ENCODE measurements around the gene CHRM1. TPM values are rescaled to one million over a fixed set of nuclear protein-coding genes. Genes with fewer than 3 reads are reported as not detected.
"Not testable (repeated sequence)": the region's sequence is repeated elsewhere in the genome, so short reads cannot be mapped to it uniquely, and the experiment has no call there.

CHRM1 gene, protein sequence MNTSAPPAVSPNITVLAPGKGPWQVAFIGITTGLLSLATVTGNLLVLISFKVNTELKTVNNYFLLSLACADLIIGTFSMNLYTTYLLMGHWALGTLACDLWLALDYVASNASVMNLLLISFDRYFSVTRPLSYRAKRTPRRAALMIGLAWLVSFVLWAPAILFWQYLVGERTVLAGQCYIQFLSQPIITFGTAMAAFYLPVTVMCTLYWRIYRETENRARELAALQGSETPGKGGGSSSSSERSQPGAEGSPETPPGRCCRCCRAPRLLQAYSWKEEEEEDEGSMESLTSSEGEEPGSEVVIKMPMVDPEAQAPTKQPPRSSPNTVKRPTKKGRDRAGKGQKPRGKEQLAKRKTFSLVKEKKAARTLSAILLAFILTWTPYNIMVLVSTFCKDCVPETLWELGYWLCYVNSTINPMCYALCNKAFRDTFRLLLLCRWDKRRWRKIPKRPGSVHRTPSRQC
- total RNA-seq, result not detected
- long read RNA-seq, result 0 reads

DNA sequence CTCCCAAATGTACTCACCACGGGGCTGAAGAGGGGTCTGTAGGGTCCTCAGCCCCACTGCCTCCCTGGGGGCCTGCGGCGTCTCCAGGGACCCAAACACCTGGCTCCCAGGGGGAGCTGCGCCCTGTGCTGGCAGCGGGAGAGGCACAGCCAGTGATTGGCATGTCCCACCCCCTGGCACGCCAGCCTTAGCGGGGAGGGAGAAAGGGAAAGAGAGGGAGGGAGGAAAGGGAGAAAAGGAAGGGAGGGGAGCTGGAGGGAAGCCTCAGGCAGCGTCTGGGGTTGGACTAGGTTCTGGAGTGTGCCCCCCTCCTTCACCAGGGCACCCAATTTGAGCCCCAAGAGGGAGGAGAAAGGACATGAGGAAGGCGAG lies at the start of gene CHRM1:
TSS of gene CHRM1 (minus strand) at position 163 of the 372 bp plus-strand sequence. CDS start 10,263 bp downstream, outside the sequence.
- intact Hi-C loops (cut with DNase I), result no loop called here

DNA sequence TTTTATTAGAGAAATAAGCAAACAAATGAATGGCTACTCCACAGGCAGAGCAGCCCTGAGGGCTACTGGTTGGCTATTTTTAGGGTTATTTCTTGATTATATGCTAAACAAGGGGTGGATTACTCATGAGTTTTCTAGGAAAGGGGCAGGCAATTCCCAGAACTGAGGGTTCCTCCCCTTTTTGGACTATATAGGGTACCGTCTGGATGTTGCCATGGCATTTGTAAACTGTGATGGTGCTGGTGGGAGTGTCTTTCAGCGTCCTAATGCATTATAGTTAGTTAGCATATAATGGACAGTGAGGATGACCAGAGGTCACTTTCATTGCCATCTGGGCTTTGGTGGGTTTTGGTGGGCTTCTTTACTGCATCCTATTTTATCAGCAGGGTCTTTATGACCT lies 44.4 kb upstream of the CHRM1 start:
- intact Hi-C loops (cut with DNase I), result no loop called here
- no peak for DNase-seq (ENCODE audit: low spot score)

More for the DNA sequence above, at the start of gene CHRM1:
- DNase-seq (ENCODE audit: low spot score), result no peak

DNA sequence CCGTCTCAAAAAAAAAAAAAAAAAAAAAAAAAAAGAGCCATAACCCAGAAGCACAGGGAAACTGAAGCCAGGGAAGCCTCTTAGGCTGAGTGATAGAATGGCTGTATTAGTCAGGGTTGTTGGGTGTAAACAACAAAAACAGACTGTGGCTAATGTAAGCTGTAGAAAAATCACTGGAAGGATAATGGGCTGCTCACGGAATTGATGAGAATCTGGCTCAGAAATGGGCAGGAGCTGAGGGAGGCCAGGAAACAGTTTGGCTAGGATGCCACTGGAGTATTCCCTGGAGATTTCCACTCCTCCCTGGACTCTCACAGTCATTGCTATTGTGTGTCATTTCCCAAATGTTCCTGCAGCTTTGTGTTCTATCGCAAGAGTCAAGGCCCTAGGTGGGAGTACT lies 41.2 kb upstream of the CHRM1 start:
- intact Hi-C loops (cut with DNase I), result no loop called here
- no peak for DNase-seq (ENCODE audit: low spot score)

DNA sequence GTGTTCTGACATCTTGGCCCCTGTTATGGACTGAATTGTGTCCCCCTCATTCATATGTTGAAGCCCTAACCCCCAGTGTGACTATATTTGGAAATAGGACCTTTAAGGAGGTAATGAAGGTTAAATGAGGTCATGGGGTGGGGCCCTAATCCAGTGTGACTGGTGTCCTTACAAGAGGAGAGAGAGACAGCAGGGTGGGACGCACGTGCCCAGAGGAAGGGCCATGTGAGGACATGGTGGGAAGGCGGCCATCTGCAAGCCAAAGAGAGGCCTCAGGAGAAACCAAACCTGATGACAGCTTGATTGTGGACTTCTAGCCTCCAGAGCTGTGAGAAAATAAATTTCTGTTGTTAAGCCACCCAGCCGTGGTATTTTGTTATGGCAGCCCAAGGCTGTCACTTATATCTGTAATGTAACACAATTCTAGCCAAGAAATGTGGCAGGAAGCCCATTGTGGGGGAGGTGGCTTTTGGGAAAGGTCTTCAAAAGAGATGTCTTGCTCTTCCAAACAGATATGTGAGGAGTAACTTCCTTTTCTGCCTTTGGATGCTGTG lies 39.9 kb upstream of the CHRM1 start:
- DNase-seq (ENCODE audit: low spot score), result peak; percentile 10
- intact Hi-C loops (cut with DNase I), result no loop called here

DNA sequence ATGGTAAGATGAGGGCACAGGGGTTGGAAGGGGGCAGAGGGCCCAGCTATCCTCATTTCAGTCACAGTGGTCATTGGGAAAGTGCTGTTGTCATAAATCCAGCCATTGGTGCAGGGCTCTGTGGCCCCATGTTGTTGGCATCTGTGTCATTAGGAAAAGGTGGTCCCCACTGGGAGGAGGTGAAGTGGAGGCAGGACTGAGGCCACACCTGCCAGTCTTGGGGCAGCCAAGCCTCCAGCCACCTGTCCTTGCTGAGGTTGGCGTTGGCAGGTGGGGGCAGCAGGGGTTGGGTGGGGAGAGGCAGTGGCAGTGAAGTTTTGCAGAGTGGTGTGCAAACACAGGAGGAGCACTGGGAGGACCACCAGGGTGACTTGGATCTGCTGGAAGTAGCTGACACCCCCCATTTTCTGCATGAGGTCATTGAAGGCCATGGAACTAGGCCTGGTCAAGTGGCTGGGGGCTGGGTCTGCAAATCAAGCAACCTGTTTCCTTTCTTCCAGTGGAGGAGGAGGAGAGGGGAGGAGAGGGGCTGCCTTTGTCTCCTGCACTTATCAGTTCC lies 38.3 kb upstream of the CHRM1 start:
- intact Hi-C loops (cut with DNase I), result no loop called here
- peak; percentile 56 for DNase-seq (ENCODE audit: low spot score)

DNA sequence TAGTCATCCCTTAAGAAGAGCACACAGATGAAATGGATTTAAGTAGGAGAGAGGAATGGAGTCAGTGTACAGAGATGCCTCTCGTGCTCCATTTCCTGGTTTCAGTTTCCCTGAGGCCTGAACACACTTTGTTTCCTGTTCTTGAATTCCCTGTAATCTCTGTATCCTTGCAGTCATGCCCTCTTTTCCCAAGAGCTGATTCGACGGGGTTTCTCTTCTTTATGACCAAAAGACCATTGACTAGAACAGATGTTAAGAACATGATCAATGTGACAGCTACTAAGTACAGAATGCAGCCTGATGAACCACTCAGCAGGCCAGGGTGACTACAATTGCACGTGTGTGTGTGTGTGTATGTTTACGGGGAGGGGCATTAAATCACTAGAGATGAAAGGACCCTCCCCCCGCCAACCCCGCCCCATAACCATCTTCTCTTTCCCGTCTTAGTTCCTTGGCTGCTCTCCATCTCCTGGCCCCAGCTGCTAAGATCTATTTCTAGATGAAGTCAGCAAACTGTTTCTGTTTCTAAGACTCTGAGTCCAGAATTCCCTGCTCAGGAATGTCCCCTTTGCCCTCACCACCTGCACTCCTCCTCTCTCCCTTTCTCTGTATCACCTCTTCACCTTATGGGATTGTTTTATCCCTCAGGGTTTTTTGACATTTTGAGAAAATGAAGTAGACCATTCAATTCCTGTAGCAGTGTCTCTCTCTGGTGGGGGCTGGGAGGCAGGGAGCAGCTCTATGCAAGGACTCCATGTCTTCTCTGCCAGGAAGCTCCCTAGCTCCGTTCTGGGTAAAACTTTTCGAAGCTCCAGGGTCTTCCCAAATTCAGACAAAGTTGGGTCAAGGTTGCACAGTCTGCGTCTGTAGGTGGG lies 37.6 kb upstream of the CHRM1 start:
- intact Hi-C loops (cut with DNase I), result no loop called here
- peak; percentile 73 for DNase-seq (ENCODE audit: low spot score)

DNA sequence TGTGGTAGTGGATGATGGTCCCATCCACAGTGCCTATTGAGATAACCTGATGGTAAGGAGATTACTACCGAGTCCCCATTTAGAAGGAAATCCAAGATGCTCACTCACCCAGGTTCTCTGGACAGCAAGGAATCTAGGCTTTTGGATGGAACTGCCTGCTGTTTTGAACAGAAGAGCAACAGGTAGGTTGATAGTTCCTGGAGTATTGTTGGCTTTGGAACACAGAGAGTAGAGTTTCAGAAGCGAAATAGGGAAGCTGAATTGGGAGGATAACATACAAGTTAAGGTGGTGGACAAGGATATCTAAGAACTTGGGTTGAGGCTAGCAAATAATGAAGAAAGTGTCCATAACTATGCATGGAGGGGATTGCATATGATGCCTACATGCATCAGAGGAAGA lies 36.0 kb upstream of the CHRM1 start:
- intact Hi-C loops (cut with DNase I), result no loop called here
- peak; percentile 24 for DNase-seq (ENCODE audit: low spot score)

DNA sequence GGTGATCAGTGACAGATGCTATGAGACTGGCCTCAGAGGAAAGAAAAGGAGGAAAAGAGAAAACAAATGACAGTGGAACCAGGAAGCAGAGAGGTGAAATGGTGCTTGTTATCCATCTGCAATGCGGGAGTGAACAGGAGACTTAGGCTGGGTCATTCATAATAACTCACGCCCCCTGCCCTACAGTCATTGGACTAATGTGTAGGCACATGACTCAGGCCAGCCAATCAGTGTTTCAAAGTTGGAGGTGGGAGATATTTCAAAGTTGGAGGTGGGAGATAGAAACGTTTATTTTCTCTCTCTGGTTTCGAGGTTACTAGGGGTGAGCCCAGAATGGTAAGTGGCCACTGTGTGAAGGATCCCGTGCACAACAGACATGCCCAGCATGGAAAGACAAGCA lies 33.3 kb upstream of the CHRM1 start:
- intact Hi-C loops (cut with DNase I), result no loop called here
- DNase-seq (ENCODE audit: low spot score), result peak; percentile 4

DNA sequence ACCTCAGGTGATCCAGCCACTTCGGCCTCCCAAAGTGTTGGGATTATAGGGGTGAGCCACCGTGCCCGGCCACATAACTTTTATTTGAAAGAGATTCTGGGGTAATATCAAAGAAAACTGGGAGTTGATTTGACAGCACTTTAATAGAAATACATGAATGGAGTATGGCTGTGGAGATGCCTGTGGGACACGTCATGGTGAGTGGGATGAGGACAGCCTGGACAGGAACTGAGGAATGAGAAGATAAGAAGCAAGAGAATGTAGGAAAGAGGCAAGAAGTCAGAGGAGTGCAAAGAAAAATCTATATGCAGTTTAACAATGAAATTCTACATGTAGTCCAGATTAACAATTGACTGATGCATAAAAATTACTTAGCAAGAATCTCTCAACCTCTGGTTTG lies 32.6 kb upstream of the CHRM1 start:
- intact Hi-C loops (cut with DNase I), result no loop called here
- DNase-seq (ENCODE audit: low spot score), result peak; percentile 47

DNA sequence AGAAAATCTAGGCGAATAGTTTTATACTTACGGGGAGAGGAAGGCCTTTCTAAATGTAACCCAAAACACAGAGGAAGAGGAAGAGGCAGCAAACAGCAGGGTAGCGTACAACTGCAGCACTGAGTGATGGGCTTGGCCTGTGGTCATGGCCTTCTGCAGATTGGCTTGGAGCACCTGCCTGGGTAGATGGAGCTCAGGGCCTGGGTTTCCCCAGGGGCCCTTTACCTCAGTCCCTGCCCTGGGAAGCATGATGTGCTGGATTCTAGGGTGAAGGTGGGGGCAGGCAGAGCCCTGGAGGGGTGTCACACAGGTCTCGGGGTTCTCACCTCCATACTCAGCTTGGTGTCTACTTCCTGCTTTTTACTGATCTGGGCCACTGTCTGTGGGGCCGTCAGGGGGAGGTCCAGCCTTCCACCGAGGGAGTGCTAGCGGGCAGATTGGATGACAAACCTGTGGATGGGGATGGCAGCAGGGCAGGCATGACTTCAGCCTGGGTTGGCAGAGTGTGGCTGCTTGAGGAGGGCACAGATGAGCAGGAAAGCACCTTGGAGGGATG lies 27.7 kb upstream of the CHRM1 start:
- intact Hi-C loops (cut with DNase I), result no loop called here
- DNase-seq (ENCODE audit: low spot score), result no peak

DNA sequence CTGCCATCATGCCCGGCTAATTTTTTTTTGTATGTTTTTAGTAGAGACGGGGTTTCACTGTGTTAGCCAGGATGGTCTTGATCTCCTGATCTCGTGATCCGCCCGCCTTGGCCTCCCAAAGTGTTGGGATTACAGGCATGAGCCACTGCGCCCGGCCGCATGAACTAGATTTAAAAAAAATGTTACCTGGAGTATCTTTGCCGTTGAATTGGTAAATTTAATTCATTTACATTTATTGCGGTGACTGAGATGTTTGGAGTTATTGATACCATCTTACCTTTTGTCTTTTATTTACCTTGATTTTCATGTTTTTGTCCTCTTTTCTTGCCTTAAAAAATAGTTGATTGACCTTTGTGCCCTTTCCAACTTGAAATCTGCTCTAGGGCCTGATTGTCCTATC lies 24.4 kb upstream of the CHRM1 start:
- peak; percentile 10 for DNase-seq (ENCODE audit: low spot score)

DNA sequence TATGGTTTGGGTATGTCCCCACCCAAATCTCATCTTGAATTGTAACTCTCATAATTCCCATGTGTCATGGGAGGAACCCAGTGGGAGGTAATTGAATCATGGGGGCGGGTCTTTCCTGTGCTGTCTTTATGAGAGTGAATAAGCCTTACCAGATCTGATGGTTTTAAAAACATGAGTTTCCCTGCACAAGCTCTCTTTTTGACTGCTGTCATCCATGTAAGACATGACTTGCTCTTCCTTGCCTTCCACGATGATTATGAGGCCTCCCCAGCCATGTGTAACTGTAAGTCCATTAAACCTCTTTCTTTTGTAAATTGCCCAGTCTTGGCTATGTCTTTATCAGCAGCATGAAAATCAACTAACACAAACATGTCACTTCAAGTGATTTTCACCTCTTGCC lies 16.4 kb upstream of the CHRM1 start:
- intact Hi-C loops (cut with DNase I); DNase-seq (ENCODE audit: low spot score): not testable (repeated sequence)

More for the DNA sequence above, 24.4 kb upstream of the CHRM1 start:
- intact Hi-C loops (cut with DNase I), result not testable (repeated sequence)

DNA sequence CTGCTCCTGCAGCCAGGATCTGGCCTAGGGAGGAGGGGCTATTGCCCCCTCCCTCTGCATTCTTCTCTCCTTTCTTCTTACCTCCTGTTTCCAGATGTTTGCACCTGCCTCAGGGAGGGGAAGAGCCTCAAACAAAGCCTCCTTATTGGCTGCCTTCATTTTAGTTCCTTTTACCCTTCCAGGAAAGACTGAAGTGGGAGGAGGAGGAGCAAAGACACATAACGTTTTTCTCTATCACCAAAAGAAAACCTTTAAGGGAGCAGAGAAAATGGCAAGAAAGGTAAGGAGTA lies 13.3 kb upstream of the CHRM1 start:
- no peak for DNase-seq (ENCODE audit: low spot score)
- intact Hi-C loops (cut with DNase I), result no loop called here

DNA sequence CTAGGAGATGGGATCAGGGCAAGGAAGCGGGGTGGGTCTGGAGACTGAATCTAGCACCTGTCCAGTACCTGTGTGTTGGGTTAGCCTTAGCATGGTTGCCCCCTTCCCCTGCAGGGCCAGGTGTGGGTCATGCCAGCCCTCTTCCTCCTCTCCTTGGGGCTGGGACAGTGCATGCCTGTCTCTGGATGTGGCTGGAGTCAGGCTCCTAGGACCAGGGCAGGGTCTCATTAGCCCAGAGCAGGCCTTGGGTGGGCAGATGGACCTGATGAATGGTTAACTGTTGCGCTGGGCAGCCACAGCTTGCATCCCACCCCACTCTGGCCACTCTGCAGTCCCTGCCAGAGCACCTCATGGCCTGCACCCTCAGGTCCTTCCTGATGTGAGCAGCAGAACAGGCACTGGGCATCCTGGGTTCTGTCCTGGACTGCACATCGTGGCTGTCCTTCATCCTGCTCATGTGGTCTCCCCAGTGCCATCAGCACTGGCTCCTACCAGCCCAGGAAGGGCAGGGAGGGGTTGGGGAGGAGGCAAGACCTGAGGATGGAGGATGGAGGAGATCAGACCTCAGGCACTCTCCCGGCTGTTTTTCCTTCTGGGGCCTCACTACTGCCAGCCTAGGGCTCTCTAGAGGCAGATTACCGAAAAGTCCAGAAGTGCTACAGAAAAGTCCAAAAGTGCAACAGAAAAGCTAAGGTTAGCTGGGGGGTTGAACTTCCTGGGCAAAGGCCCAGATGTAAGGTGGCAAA lies 12.8 kb upstream of the CHRM1 start:
- DNase-seq (ENCODE audit: low spot score), result peak; percentile 46
- intact Hi-C loops (cut with DNase I), result no loop called here

DNA sequence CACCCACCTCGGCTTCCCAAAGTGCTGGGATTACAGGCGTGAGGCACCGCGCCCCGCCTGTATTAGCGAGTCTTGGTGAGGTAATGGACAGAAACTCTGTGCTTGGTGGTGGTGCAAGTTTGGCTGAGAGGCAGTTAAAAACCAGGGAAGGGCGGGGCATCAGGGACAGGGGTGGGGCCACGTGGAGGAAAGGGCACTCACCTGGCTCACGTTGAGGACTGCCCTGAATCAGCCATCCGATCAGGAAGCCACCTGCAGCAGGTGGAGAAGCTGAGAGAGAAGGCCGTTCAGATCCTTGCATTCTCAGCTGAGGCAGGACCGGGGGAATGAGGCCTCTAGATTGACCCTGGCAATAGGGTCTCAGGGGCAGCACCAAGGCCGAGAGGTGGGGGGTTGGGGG lies 12.1 kb upstream of the CHRM1 start:
- intact Hi-C loops (cut with DNase I), result no loop called here
- DNase-seq (ENCODE audit: low spot score), result peak; percentile 35

DNA sequence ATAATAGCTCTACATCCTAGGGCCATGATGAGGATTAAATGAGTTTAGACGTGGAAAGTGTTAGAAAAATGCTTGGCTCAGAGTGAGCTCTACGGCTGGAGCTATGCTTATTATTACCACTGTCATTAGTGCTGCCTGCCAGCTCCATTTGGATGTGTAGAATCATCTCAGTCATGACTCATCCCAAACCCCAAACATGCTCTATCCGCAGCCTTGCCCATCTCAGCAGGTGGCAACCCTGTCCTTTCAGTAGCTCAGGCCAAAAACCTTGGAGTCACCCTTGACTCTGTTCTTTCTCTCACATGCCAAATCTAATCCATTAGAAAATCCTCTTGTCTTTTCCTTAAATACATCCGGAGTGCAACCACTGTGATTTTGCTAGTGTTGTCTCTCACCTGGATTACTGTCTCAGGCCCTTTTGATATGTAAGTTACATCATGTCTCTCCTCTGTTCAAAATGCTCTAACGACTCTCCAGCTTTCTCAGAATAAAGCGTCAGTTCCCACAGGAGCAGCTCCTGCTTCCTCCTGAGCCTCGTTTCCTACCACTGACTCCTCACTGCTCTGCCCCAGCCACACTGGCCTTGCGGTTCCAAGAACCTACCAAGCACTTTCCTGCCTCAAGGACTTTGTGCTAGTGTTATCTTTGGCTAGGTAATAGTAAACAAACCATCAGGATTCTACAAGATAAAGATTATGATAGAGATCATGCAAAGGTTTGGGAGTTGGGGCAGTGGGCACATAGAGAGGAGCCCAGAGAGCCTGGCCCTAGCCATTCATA lies 10.5 kb upstream of the CHRM1 start:
- intact Hi-C loops (cut with DNase I), result no loop called here
- DNase-seq (ENCODE audit: low spot score), result peak; percentile 49

DNA sequence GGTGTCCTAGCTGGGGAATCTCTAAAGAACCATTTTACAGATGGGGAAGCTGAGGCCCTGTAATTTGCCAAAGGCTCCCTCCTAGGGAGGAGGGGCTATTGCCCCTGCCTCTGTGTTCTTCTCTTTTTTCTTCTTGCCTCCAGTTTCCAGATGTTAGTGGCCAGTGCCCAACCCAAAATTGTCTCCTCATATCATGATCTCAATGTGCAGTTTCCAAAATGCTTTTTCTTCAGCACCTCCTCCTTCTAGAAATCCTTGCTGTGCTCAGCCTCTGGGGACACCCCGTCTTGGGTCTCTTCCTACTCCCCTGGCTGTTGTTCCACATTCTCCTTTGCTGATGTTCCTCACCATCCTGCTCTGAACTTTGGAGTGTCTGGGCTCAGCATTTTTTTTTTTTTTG lies 9.5 kb upstream of the CHRM1 start:
- no peak for DNase-seq (ENCODE audit: low spot score)
- intact Hi-C loops (cut with DNase I), result no loop called here

DNA sequence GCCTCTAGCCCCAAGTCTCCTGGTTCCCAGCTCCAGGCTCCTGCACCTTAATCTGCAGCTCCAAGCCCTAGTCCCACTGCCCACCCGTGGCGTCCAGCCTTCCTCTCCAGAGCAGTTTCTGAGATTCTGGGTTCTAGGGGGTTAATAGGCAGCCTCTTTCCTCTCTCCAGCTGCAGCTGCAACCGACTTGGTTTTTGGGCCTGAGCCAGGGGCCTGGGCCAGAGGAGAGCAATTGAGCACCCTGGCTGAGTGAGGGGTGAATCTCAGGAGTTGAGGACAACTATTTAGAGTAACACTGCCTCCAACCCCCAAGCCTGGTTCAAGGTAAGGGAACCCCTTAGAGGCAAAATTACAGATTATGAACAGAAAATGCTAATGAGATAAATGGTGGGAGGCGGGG lies 9.0 kb upstream of the CHRM1 start:
- DNase-seq (ENCODE audit: low spot score), result peak; percentile 61
- intact Hi-C loops (cut with DNase I), result no loop called here

DNA sequence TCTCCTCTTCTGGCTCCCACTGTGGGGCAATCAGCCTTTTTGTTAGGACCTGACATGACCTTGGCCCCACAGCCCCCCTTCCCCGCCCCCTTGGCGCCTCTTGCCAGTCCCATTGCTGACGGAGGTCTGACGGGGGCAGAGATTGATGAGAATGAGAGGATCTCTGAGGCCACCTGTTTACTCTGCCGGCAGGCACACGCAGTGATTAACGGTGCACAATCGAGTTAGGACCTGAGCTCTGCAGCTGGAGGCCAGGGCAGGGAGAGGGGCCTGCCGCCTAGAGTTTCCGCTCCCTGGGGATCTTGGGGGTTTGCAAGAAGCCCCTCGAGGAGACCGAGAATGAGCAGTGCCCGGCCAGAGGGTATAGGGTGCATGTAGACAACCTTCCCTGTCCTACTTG lies 6.8 kb upstream of the CHRM1 start:
- DNase-seq (ENCODE audit: low spot score), result peak; percentile 35
- intact Hi-C loops (cut with DNase I), result no loop called here

Measured in cardiac septum (tissue), 1 donor.